GM21423 (cell line): Measurements from ENCODE around the gene CHKA.

Experiments
- ATAC-seq: cut with Tn5 transposase; IDR thresholded peaks from one replicate; pipeline ENCODE4 v1.9.1; 2021; ENCODE audit warnings: mild to moderate bottlenecking, moderate library complexity; ENCODE audit not compliant: unreplicated experiment

The CHKA gene

DNA sequence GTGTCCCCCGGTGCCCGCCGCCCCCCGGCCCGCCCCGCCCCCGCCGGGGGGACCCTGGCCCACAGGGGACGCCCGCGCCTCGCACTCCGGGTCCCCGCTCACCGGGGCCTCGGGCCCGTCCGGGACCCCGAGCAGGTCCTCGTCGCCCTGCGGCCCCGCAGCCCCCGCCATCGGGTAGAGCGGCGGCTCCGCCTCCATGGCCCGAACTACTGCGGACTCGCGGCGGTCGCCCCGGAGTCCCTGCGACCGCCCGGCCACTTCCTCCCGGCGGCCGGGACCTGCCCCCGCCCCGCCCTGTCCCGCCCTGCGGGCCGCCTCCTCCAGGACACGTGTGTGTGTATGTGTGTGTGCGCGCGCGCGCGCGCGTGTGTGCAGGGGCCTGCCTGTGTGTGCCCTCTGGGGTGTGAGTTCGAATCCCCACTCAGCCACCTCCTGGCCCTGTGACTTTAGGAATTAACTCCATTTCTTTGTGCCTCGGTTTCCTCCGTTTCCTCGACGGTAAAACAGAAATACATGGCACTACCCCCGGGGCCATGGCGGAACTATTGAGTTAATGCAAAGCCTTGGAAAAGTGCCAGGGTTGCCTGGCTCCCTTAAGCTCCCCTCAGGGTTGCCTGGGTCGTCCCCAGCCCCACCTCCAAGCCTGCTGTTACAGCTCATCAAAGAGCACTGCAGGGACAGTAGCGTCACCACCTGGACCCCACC, 117.2 kb downstream of the CHKA start, which contains the start of gene UNC93B1:
UNC93B1 (minus strand) TSS at position 252 of the 705 bp plus-strand sequence; CDS start at position 198, 54 bp downstream.
- peak; percentile 55 for ATAC-seq

DNA sequence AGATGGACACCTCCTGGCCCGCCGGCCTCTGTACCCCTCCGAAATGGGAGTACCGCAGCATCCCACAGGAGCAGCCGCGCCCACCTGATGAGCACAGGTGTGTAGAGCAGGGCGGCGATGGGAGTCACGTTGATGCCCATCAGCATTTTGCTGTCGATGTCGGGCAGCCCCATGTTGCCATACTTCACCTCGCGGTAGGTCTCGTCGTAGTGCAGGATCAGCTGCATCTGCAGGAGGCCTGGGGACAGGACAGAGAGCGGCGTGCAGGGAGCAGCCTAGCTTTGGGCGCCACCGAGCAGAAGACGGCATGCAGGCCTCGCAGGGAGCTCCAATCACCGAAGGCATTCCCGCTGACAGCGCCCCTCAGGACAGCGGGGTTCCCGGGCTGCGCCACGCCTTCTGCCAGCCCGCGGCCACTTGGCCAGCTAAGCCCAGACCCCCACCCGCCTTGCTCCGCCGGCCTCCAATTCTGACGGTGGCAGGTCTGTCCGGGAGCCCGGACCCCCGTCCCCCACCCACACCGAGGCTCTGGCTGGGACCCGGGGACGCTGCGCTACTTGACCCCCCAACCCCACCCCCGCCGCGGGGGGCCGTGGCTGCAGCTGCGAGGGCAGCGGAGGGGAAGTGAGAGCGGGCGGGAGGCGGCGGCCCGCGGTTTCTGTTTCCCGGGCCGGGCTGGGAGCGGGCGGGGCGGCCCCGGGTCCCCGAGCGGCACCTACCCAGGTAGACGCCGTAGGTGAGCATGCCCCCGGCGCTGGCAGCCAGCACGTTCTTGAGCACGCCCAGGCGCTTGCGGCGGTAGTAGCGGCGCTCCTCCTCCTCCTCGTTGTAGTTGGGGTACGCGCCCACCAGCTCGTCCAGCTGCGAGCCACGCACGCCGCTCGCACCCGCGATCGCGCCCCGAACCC, 118.0 kb downstream of the CHKA start:
- peak; percentile 40 for ATAC-seq
